Adrenal gland (tissue), 12 donors: Measurements from ENCODE around the gene LYRM4. TPM values are rescaled to one million over a fixed set of nuclear protein-coding genes. Genes with fewer than 3 reads are reported as not detected.

Experiments
- DNase-seq, 7 donors: peaks; one replicate each; pipeline ENCODE4 v3.0.0-alpha.2; 2019 to 2020
- H3K27ac ChIP-seq, 5 donors: fragments of 200-600 bp; sonication (generic) in 4 of 5; 1 replicate in 3 of 5; 2 replicates in 2 of 5; pipeline versions ENCODE4 v1.5.1 to v1.8.0; 2016 to 2020; ENCODE audit warnings: mild to moderate bottlenecking in 1 of 5
- H3K27me3 ChIP-seq: fragments of 200-600 bp; 2 replicates; pipeline ENCODE4 v1.8.0; 2021
- H3K36me3 ChIP-seq, 2 donors: fragments of 200-600 bp; replicated peaks in 1 of 2; 1 replicate in 1 of 2; 2 replicates in 1 of 2; pipeline versions ENCODE4 v1.5.1 to v1.8.0; 2018 to 2022
- H3K4me1 ChIP-seq, 2 donors: fragments of 200-600 bp; replicated peaks in 1 of 2; 1 replicate in 1 of 2; 2 replicates in 1 of 2; pipeline versions ENCODE4 v1.5.1 to v1.8.0; 2018 to 2021
- H3K4me3 ChIP-seq, 4 donors: fragments of 200-600 bp; sonication (generic) in 3 of 4; one replicate each; pipeline ENCODE4 v1.5.1; 2016 to 2018
- H3K9me3 ChIP-seq, 3 donors: fragments of 200-600 bp; sonication (generic) in 1 of 3; replicated peaks in 1 of 3; 1 replicate in 2 of 3; 2 replicates in 1 of 3; pipeline versions ENCODE4 v1.5.1 to v1.8.0; 2016 to 2021
- CTCF ChIP-seq, 6 experiments: fragments of 450-650 bp in 4 of 6; fragments of 200-600 bp in 2 of 6; sonication (generic) in 1 of 6; IDR thresholded peaks; 1 replicate in 5 of 6; 2 replicates in 1 of 6; pipeline versions ENCODE4 v1.5.1 to v1.8.0; 2016 to 2021; ENCODE audit warnings: antibody characterized with exemption in 6 of 6, mild to moderate bottlenecking in 2 of 6, moderate library complexity in 1 of 6
- POLR2A ChIP-seq, 2 donors: fragments of 450-650 bp; IDR thresholded peaks; one replicate each; pipeline ENCODE4 v1.6.1; 2017; ENCODE audit warnings: antibody characterized with exemption in 2 of 2, mild to moderate bottlenecking in 2 of 2, moderate library complexity in 1 of 2
- WGBS, 4 donors: extraction: QIAGEN DNeasy Blood & Tissue Kit in 2 of 4; methylation state at CpG; one replicate each; pipeline versions ENCODE4 v1.1.5 to v1.1.7; 2013 to 2017; 5-methylcytosine and 5-hydroxymethylcytosine counted together
- intact Hi-C, 2 donors: fragments of 100-400 bp; cut with DNase I; formaldehyde crosslinking; loops; one replicate each; pipeline versions ENCODE4 v1.14.1 to v1.15.0; 2022 to 2023
- polyA plus RNA-seq, 3 donors: library from polyadenylated mRNA; stranded (reverse); fragments of 200-250 nt in 2 of 3; fragments of 350-450 nt in 1 of 3; fragmentation: Illumina TruSeq in 1 of 3; extraction: RNeasy Lipid Tissue Mini Kit (QIAGEN cat#74804) in 1 of 3; gene quantifications; one replicate each; pipeline ENCODE4 v1.2.3, GENCODE V29; 2013 to 2014
- total RNA-seq, 9 donors: library from RNA; depleted of rRNA in 4 of 9; stranded (reverse); fragments of >200 nt in 4 of 9; fragments of 120-200 nt in 1 of 9; fragmentation: NEBNext Ultra II Directional in 1 of 9; extraction: Animal tissue kit (Norgen Biotek cat#: 25700) in 1 of 9; gene quantifications; one replicate each; pipeline versions ENCODE4 v1.1.0 to v1.2.4, GENCODE V29; 2013 to 2023
- donor health status: healthy with polysubstance abuse.
- donor health status: Bipolar disorder and iron deficiency.
- donor health status: DM: yes; HTN: yes; CAD: no.
- donor health status: DM: no; HTN: no; CAD: no.
- donor health status: DM: no; HTN: no; CAD: no.
- donor health status: DM: yes; HTN: yes; CAD: no.

LYRM4 gene
- total and polyA plus RNA-seq, 12 donors, result 16.1 to 65.1 (median 29.9) TPM

- no peaks in the 10 kb centered on the region for H3K27me3 ChIP-seq
- no peak for TF ChIP-seq POLR2A (IDR thresholded peaks at IDR 0.05)
- no peak overlapping the region for H3K4me3 ChIP-seq
- no peaks in the 10 kb centered on the region for H3K9me3 ChIP-seq
- H3K36me3 ChIP-seq, result no peaks in the 10 kb centered on the region
- H3K27ac ChIP-seq, result no peak overlapping the region
- DNase-seq, result no peak
- 90 to 97% (median 95%) methylated on average over 2 of the region's 2 CpGs for WGBS, 4 donors
- intact Hi-C loops, result no loop called here
- peaks cover 0 to 2% of the 10 kb centered on the region in 2 donors for H3K4me1 ChIP-seq
Observed at GRCh38 chr6:5071216-5071615, 189.5 kb downstream of the LYRM4 start.

- no peak for TF ChIP-seq CTCF (IDR thresholded peaks at IDR 0.05)
- TF ChIP-seq POLR2A (IDR thresholded peaks at IDR 0.05), result no peak
- no peak for DNase-seq
- WGBS, 4 donors, result 94 to 95% (median 95%) methylated on average over 17 of the region's 17 CpGs
- no peaks in the 10 kb centered on the region for H3K36me3 ChIP-seq
- no peaks in the 10 kb centered on the region for H3K9me3 ChIP-seq
- no peak overlapping the region for H3K4me3 ChIP-seq
- H3K27ac ChIP-seq, result no peak overlapping the region
- no peaks in the 10 kb centered on the region for H3K27me3 ChIP-seq
- peaks cover 0 to 6% of the 10 kb centered on the region in 2 donors for H3K4me1 ChIP-seq
- intact Hi-C loops, result no loop called here
Observed at GRCh38 chr6:5068153-5068751, 192.5 kb downstream of the LYRM4 start.

GRCh38 chr6:5067305-5067704, 193.4 kb downstream of the LYRM4 start:
- DNase-seq, result no peak
- Histone ChIP-seq H3K4me3 (no peak overlapping the region), H3K9me3 (no peaks in the 10 kb centered on the region), H3K27me3 (no peaks in the 10 kb centered on the region), H3K27ac (no peak overlapping the region), H3K4me1 (peaks cover 0 to 6% of the 10 kb centered on the region in 2 donors), H3K36me3 (no peaks in the 10 kb centered on the region)
- WGBS, 4 donors, result 96 to 100% (median 97%) methylated on average over 3 of the region's 3 CpGs
- intact Hi-C loops, result no loop called here
- no peak for TF ChIP-seq CTCF (IDR thresholded peaks at IDR 0.05)
- no peak for TF ChIP-seq POLR2A (IDR thresholded peaks at IDR 0.05)

GRCh38 chr6:5066456-5067093, 194.2 kb downstream of the LYRM4 start:
- intact Hi-C loops, result no loop called here
- TF ChIP-seq POLR2A (IDR thresholded peaks at IDR 0.05) (no peak), CTCF (IDR thresholded peaks at IDR 0.05) (no peak)
- H3K4me1 ChIP-seq, result peaks cover 0 to 6% of the 10 kb centered on the region in 2 donors
- H3K27ac ChIP-seq, result peak overlapping the region; percentile 30 to 67 (median 34)
- 86 to 91% (median 89%) methylated on average over 20 to 24 of the region's 24 CpGs for WGBS, 4 donors
- no peaks in the 10 kb centered on the region for H3K9me3 ChIP-seq
- no peak overlapping the region for H3K4me3 ChIP-seq
- H3K36me3 ChIP-seq, result no peaks in the 10 kb centered on the region
- peak in 5 of 7 donors; percentile 31 to 66 (median 55) for DNase-seq
- H3K27me3 ChIP-seq, result no peaks in the 10 kb centered on the region

GRCh38 chr6:5063617-5064016, 197.1 kb downstream of the LYRM4 start:
- intact Hi-C loops, result no loop called here
- TF ChIP-seq CTCF (IDR thresholded peaks at IDR 0.05) (no peak), POLR2A (IDR thresholded peaks at IDR 0.05) (no peak)
- no peaks in the 10 kb centered on the region for H3K27me3 ChIP-seq
- no peak for DNase-seq
- no peak overlapping the region for H3K27ac ChIP-seq
- peaks cover 0 to 6% of the 10 kb centered on the region in 2 donors for H3K4me1 ChIP-seq
- no peaks in the 10 kb centered on the region for H3K36me3 ChIP-seq
- no peak overlapping the region for H3K4me3 ChIP-seq
- WGBS, 4 donors, result 75 to 100% (median 91%) methylated on average over 2 to 8 of the region's 8 CpGs
- no peaks in the 10 kb centered on the region for H3K9me3 ChIP-seq
